GM21381 (cell line): Measurements from ENCODE around the gene RCC2.

ENCODE experiments used
- ATAC-seq: cut with Tn5 transposase; IDR thresholded peaks from one replicate; pipeline ENCODE4 v1.9.1; 2021; ENCODE audit warnings: mild to moderate bottlenecking, moderate library complexity; ENCODE audit not compliant: unreplicated experiment

RCC2 gene

DNA sequence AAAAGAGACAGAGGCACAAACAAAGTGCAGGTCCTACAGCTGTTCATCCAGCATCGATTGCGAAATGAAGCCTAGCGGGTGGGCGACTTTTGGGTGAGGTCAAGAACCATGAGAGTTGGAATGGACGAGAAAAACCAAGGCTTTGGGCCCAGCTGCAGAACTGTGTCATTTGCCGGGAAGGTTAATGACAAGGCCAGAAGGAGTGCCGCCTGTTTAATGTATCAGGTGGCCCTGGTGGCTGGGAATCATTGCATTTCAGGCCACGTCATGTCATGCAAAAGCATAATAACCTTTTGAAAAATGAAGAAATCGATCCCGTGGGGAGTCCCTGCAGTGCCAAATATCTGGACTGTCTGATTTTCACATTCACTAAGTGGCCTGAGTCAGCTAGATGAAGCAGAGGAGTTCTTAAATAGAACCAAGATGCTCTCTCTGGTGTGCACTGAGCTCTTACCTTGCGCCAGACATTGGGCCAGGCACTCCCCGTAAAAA, 8.1 kb upstream of the RCC2 start:
- no peak for ATAC-seq

GRCh38 chr1:17442841-17443240, 3.4 kb upstream of the RCC2 start:
- ATAC-seq: no peak

DNA sequence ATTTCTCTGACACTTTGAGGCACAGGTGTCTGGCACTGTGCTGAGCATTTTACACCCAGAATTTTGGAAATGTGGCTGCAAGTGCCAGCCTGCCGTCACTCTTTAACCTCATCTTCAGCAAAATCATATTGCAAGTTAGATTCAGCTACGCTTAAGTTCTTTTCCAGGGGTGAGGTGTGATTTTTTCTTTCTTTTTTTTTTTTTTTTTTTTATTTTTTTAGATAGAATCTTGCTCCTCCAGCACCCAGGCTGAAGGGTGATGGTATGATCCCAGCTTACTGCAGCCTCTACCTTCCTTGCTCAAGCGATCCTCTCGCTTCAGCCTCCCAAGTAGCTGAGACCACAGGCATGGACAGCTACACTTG, 2.5 kb upstream of the RCC2 start:
- no peak for ATAC-seq

DNA sequence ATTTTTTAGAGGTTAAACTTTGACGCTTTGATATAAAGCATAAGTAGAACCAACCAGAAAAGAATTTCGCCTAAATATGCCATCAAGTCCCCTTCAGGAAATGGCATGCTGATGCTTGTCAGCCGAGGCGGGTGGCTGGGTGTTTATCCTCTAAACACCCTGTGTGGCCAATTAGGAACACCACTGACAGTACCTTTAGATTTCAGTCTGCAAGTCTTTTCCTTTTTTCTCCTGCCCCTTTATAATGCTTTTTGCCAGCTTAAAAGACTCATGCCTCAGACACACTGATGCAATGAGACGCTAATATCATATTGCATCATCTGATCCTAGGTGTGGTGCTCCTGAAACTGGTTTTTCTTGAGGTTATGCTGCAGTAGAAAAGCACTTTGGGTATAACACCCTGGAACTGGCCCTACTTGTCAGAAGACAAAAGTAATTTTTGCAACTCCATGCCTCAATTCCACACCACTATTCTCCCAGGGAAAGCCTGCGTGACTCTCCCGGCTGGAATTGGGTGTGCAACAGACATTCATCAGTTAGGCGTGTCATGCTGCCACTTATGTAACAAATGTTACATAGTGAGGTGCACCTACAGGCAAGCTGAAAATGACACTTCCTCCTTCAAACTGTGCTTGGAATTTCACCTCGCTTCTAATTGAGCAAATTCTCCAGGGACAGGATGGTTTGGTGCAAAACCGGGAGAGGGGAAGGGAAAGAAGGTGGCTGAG, 2.0 kb upstream of the RCC2 start:
- no peak for ATAC-seq

DNA sequence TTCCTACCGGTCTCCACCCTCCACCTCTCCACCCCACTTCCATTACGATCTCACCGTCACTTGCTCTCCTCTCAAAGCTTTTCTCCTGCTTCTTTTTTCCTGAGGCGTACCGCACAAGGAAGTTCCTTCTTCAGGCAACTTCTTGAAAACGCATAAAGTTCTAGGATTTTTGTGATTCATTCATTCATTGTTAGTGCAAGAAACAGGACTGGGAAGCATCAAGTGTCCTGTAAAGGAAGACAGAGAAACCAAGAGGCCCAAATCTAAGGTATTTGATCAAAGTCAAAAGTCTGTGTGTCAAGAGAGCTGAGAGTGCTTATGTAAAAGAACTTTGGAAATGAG, 1.3 kb upstream of the RCC2 start:
- ATAC-seq: no peak

DNA sequence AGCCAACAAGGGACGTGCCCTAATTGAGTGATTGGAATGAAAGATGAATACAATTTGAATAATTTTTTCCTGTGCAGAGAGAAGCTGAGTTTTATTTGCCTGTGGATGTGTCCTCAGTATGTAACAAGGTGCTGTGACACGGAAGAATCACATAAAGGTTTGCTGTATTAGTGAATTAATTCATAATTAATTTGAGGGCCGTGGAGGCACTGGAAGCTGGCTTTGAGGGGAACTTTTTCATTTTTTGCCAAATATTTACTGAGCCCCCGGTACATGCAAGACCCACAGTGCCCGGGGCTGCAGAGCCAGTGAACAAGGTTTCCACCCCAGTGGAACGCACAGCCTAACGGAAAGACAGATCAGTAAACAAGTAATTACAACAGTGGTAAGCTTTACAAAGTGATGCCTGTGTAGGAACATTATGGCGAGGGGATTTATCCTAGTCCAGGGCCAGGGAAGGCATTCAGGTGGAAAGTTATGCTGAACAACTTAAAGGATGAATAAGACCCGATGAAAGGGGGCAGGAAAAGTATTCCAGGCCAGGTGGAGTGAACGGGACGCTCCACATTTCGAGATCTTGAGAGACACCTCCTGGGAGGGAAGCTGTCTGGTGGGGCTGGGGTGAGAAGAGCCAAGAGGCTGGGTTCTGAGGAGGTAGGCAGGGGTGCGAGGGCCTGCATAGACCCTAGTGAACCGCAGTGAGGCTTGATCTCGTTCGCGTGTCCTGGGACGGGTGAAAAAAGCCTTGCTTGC, 773 bp upstream of the RCC2 start:
- no peak for ATAC-seq

DNA sequence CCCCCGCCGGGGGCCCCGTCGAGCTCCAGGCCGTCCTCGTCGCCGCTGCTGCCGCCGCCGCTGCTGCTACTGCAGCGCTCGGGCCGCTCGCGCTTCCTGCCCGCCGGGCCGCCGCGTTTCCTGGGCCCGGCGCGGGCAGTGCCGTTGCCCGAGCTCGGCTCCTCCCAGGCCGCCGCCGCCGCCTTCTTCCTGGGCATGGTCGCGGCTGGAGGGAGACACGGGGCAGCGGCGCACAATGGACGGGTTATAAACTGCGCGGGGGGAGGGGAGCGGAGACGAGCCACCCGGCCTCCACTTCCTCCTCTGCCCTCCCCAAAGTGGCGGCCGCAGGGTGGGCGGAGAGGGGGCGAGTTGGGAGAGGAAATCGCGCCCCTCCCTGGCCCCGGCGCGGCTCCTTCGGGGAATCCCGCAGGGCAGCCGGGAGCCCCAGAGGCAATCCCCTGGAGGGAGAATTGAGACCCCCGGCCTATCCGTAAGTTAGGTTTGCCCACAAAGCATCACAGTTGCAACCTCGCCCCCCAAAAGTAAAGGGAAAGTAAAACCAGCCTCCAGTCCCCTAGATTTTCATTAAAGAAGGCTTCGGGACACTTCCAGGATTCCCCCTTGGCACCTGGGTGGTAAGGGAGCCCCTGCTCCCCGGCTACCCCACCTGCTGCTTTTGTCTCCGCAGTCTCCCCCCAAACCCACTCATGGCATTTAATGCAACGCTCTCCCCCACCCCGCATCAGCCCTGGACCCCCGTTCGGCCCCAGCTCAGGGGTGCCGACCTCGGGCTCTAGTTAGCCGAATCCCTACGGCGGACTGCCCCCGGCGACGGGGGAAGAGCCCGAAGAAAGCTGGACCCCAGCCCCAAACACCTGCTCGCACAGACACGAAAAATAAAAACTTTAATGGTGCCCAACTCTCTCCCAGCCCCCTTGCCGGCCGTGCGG, 893 bp downstream of the RCC2 start:
- ATAC-seq: peak; percentile 43

DNA sequence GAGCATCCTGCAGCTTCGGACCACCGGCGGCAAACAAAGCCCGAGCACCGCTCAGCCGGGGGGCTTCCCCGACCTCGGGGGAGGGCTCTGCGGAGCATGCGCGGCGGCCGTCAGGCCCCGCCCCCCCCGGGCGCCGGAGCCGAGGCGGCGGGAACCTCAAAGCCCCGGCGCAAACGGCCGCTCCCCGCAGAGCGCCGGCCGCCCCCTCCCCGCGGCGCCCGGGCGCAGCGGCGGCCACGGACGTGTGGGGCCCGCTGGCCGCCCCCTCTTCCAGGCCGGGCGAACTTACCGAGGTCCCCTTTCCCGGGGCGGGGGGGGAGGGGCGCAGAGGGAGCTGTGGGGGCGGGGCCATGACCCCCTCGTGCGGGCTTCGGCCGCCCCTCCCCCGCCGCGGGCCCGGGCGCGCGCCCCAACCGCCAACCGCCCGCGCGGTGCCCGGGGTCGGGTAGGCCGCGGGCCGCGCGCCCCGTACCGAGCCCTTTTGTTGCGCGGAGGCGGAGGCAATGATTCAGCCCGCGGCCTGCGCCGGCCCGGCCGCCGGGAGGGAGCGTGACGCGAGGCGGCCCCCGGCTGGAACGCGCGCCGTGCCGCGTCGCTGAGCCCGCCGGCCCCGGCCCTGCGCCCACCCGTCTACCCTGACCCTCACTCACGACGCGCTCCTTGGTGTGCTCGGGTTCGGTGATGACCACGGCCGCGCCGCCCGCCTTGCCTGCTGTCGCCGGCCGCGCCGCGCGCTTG, 1.7 kb downstream of the RCC2 start:
- peak; percentile 40 for ATAC-seq

- no peak for ATAC-seq
These were observed 2.3 kb downstream of the RCC2 start for GRCh38 chr1:17437260-17437579.

DNA sequence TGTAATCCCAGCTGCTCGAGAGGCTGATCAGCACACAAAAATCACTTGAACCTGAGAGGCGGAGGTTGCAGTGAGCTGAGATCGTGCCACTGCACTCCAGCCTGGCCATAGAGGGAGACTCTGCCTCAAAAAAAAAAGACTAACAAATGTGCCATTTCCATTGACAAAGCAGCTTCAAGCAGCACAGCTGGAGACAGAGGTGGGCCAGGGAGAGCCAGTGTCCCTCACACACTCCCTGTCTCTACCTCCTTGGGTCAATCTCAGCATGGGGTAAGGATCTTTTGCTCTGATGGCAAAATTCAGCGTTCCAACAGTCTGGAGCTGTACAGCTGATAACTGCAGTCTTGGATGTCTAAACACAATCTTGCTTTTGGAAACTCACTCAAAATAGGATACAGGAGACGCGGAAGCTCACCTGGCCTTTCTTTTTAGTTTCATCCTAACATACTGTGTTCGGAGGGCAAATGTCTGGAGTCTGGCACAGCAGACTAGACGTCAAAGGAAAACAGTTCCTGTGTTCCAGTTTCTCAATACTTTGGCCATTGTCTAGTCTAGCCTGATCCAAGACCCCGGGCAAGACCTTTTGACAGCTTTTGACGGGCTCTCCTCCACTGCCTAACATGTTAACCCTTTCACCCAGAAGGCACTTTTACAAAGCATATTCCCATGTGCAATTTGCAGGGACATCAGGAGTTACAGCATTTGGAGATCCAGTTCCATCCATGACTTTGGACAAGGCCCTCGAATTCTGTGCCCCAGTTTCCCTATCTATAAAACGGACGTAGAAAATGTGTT, 2.9 kb downstream of the RCC2 start:
- no peak for ATAC-seq

GRCh38 chr1:17434601-17435000, 4.9 kb downstream of the RCC2 start:
- no peak for ATAC-seq

DNA sequence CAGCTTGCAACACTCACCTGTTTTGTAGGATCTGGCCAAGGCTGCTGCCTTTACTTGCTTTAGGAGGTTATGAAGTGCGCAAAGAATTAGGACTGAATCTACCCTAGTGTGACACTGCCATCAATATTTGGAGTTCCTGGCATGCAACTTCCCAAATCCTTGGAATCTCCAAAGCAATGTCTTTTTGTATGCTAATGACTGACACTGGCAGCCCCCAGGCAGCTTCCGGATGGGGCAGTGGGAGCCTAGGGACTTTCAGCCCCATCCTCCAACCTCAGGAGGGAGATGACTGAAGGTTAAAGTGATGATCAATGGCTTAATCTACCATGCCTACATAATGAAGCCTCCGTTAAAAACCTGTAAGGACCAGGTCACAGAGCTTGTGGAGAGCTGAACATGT, 5.5 kb downstream of the RCC2 start:
- no peak for ATAC-seq

GRCh38 chr1:17433261-17433660, 6.2 kb downstream of the RCC2 start:
- no peak for ATAC-seq

DNA sequence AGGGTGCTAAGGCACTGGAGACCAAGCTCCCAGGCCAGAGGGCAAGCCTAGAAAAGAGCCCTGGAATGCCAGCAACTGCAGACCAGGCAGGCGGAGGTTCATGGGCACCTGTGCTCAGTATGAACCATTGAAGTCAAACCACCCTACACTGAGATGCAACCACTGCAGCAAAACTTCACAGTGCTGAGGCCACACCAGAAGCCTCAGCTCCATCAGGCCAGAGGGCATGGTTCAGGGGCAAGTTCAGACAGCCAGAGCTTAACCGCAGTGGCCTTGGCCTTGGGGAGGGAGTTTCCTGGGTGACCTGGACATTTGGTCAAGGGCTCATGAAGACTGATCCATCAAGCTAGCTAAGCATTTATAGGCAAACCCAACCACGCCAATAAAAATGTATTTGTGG, 7.1 kb downstream of the RCC2 start:
- no peak for ATAC-seq

DNA sequence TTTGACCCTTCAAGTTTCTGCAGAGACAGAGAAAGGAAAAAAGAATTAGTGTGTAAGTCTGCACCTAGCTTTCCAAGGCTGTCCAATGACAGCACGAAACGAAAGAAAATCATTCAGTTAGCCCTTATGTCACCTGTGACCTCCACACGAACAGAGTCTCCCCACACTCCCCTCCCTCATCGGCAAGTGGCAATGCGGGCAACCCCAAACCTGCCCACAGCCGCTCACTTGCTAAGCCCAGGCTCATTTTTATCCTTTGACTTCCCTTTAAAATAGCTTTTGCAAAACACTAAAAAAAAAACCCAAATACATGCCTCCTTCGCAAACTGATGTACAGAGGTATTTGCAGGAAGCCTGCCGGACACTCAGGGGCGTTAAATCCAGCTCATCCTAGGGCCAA, 10.3 kb downstream of the RCC2 start:
- no peak for ATAC-seq

DNA sequence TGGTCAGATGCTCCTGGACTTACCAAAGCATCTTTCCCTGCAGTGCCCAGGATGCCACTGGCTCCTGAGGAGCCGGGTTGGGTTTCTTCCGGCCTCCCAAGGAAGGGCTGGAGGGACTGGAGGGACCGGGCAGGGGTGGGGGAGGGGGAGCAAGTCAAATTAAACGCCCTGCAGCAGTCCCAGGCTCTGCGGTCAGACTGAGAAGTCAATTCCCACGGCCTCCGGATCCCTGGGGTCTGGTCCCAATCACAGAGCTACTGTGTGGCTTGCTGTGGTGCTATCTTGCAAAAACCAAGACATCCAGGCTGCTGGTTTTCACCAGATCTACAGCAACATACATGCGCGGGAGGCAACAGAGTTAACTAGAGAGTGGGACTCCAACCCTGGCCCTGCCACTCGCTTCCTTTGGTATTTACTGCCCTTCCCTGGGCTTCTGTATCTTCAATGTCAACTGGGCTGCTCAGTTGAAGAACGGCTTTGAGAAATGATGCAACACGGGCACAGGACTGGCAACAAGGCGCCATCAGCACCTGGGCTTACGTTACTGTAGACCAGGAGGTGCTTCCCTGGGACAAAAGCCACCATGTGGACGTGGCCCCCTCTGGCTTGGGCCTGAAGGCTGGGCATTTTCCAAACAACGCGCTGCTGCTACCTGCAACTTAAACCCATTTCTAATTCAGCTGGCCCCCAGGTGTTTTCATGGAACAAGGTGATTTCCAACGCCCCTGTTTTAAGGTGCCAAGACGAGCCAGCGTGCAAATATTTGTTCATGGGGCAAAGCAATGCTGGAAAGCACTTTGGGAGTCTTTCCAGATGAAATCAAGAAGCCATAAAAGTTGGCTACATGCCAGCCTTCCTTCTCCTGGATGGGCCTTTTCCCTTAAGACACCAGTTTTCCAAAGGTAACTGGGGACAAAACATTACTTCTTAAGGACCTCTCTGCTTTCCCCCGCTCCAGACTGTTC, 11.5 kb downstream of the RCC2 start:
- ATAC-seq: no peak

GRCh38 chr1:17425806-17426600, 13.5 kb downstream of the RCC2 start:
- ATAC-seq: no peak

DNA sequence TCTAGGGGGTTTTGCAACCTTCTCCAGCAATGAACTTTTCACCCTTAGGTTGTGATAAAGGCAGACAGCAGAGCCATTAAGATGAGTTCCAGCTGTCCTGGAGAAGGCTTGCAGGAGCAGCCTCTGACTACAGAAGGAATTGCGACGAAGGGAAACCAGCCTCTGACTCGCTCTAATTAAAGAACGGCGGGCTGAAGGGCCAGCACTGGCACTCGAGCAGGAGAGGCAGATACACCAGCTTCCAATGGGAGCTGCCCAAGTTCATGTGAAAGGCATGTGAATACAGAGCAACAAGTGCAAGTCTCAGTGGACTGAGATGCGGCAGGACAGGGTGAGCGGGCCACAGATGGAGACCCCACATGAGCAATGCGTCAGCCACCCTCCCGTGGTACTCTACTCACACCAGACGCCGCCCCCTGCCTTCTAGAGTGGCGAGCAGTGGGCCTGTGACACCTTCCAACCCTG, 15.7 kb downstream of the RCC2 start:
- ATAC-seq: no peak
